8988T (cell line): ENCODE results near the gene NUP214.

Experiments
- DNase-seq: peaks from one replicate; pipeline ENCODE4 v3.0.0; 2011

The NUP214 gene

DNA sequence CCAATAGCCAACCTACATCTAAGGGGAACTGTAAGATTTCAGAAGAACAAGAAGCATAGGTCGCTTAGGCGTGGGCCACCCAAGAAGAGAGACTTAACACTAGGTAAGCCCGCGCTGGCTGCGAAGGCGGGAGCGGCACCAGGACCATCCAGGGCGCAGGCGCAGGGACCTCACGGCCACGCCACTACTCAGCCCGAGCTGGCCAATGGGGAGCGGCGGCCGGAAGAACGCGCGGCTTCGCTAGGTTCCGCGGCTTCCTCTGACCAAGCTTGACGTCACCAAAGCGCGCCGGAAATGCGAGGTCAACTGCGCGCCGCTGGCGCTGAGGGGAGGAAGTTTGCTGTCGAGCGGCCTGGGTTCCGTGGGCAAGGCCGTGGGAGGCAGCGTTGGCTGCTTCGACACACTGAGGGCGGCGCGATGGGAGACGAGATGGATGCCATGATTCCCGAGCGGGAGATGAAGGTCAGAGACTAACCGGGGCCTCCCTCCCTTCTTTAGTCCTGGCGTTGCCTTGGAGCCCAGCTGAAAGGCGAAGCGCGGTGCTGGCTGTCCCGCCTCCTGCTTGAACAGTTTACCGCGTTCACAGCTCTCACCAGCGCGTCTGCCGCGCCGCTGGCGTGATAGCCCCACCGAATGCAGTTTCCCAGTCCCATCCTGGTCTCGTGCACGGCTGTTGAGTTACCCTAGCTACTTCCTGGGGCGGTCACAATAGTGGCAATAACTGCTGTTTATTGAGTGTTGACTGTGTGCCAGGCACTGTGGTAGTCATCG lies at the start of gene NUP214:
TSS of gene NUP214 (plus strand) at position 299 of the 771 bp plus-strand sequence. CDS start at position 418, 119 bp downstream.
- peak; percentile 91 for DNase-seq

DNA sequence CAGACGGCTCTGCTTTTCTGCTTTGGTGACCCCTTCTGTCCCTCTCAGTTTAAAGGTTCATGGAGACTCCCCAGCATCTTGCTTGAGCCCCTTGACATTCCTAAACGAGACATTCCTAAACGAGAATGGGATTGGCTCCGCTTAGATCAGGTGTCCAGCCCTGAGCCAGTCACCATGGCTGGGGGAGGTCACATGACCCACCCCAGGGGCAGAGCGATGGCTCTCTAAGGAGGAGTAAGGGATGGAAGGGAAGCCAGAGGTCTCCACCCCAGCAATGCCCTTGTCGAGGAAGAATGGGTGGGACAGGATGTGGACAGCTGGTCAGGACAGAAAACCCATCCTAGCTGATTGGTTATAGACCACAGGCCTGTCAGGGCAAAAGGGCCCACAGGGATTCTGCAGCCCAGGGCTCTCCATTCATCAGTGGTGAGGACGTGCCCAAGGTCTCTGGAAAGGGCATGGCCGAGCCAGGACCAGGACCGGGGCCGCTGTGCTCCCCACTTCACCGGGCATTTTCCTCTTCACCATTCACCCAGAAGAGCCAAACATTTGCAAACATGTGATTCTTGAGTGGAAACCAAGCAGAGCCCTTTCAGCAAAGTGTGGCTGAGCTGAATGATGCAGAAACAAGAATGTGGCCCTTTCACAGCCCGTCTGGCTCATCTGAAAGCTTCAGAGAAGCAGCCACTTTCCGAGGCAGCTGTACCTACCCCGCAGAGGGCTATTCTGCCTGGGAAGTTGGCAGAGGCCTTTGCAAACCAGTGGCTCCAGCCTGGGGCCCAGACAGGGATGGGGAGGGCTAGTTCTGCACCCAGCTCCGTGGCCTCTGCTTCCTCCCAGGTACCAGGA lies 48.8 kb upstream of the NUP214 start:
- DNase-seq: no peak

- DNase-seq: no peak
Observed at GRCh38 chr9:131078427-131079366, 46.7 kb upstream of the NUP214 start.

GRCh38 chr9:131080589-131080988 lies 44.8 kb upstream of the NUP214 start:
- no peak for DNase-seq

DNA sequence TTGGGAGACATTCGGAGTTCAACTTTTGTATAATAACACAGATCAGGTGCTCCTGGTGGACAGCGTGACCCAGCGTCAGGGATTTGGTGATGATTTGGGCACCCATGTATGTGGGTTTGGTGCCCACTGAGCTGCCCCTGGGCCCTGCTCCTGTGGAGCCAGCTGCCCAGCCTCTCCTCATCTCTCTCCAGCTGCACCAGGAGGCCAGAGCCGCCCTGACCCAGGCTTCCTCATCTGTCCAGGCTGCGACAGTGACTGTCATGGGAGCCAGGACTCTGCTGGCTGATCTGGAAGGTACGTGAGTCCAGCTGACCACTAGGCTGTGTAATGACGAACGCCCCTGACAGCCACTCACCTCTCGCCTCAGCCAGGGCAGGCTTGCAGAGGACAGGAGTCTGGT lies 43.5 kb upstream of the NUP214 start:
- DNase-seq: no peak

DNA sequence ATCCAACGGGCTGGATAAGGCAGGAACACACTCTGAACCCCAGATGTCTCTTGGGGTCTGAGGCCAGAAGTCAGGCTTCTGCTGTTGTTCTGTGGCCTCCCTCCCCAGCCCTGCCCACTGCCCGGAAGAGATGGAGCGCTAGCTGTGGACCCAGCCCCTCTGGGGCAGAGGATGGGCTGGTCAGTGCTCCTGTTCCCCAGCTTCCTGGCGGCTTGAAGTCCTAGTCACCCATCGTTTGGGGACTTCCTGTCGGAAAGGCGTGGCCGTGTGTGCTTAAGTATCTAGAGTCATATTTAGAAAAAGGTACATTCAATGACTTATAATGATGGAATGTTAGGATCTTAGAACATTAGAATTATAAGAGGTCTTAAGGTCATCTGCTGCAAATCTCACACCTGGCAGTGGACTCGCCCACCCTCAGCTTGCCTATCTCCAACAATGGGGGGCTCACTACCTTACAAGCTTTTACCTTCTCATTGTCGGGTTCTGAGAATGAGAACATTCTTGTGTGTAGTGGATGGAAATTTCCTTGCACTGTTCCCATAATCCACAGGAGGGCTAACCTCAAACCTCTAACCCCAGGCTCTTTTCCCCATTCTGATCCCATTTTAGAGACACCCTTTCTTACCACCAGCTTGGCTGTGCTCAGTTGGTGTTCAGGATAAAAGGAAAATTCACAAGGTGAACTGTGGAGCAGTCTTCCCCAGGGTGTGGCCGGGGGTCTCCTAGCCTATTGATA lies 42.4 kb upstream of the NUP214 start:
- DNase-seq: no peak

- DNase-seq: no peak
Observed at GRCh38 chr9:131084661-131085369, 40.6 kb upstream of the NUP214 start.

- DNase-seq: no peak
Observed at GRCh38 chr9:131085370-131086122, 39.8 kb upstream of the NUP214 start.

DNA sequence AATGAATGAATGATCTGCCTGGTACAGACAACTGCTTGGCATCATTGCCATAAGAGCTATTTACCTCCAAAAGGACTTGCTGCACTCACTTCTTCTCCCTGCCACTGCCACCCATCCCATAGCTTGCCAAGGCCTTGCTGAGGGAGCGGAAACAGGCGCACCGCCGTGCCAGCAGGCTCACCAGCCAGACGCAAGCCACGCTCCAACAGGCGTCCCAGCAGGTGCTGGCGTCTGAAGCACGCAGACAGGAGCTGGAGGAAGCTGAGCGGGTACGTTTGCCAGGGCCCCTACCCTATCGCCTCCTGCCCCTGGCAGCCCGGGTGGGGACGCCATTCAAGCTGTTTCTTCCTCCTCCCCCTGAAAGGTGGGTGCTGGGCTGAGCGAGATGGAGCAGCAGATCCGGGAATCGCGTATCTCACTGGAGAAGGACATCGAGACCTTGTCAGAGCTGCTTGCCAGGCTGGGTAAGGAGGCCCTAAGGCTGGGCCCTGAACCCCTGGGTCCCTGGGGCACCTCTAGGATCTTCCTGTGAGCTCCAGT lies 38.0 kb upstream of the NUP214 start:
- no peak for DNase-seq

DNA sequence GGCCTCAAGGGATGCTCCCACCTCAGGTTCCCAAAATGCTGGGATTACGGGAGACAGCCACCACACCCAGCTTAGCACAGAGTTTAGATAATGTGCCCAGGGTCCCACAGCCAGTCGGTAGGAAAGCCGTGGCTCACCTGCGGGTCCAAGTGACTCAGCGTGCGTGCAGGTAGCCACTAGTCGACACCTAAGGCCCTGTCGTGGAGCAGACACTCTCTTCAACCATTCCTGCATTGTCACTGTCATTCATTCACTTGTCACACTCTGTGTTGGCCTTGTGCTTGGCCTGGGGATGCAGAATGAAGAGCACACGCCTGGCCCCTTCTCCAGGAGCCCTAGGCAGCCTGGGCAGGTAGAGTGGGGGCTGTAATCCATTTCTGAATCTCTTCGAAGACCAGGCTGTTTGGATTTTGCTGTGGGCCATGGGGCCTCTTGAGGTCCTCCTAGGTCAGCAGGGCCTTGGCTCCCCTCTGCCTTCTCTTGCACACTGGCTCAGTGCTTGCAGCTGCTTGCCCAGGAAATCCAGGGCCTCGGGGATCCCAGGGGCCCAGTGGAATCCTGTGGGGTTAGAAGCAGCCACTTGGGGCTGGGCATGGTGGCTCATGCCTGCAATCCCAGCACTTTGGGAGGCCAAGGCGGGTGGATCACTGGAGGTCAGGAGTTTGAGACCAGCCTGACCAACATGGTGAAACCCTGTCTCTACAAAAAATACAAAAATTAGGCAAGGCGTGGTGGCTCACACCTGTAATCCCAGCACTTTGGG lies 35.2 kb upstream of the NUP214 start:
- no peak for DNase-seq

GRCh38 chr9:131091352-131091992 lies 33.9 kb upstream of the NUP214 start:
- DNase-seq: no peak

- no peak for DNase-seq
Observed at GRCh38 chr9:131092030-131092429, 33.4 kb upstream of the NUP214 start.

GRCh38 chr9:131092548-131093440 lies 32.6 kb upstream of the NUP214 start:
- DNase-seq: no peak

- no peak for DNase-seq
Observed at GRCh38 chr9:131094015-131094414, 31.4 kb upstream of the NUP214 start.

- DNase-seq: no peak
Observed at GRCh38 chr9:131094622-131095021, 30.8 kb upstream of the NUP214 start.

DNA sequence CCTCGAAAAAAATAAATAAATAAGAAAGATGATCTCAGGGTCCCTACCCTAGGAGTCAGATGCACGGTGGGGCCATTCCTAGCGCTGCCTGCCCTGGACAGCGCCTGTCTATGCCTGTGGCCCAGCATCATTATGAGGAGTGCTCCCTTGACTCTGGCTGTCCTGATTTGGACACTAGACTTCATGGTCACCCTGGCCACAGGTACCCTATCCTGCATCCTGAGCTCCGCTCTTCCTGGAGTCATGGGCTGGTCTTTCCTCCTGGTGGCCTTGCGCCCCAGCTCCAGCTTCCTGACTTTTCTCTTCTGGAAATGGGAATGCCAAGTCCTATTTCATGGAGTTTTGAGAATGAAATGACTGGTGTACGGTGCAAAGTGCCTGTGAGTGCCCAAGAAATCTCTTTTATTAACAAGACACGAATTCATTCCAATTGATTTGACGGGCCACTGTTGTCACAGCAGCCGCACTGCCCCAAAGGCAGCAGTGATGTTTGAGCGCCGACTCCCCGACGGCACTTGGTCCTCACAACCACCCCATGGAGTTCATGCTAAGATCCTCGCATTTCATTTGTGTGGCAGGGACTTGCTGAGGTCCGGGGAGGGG lies 29.6 kb upstream of the NUP214 start:
- DNase-seq: no peak

DNA sequence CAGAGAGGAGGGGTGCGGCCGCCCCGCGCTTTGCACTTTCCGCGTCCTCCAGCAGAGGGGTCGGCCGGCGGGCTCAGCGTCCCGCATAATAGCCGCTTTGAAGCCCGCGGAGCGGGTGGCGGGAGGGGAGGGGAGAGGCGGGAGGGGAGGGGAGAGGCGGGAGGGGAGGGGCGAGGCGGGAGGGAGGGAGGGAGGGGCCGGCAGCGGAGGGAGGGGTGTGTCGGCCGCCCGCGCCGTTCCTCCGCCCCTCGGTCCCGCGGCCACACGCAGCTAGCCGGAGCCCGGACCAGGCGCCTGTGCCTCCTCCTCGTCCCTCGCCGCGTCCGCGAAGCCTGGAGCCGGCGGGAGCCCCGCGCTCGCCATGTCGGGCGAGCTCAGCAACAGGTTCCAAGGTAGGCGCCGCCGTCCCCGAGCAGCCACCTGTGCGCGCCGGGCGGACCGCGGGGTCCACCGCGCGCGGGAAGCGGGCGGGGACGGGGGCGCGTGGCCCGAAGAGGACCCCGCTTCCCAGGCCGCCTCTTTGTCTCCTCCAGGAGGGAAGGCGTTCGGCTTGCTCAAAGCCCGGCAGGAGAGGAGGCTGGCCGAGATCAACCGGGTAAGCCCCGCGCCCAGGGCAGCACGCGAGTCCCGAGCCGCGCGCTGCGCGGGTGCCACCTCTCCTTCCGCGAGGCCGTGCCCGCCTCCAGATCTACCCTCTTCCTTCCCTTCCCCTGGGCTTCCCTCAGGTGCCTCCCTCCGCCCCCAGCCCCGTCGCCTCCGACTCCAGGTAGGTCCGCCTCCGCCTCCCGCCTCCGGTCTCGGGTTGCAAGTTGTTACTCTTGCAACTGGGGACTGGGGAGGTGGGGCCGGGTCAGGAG lies 28.9 kb upstream of the NUP214 start, which contains the start of gene AIF1L:
TSS of gene AIF1L (plus strand) at position 263 of the 857 bp plus-strand sequence. CDS start at position 362, 99 bp downstream.
- DNase-seq: peak; percentile 90
